Lower leg skin (tissue), 4 donors: ENCODE data around the gene GPR21. TPM values are rescaled to one million over a fixed set of nuclear protein-coding genes. Genes with fewer than 3 reads are reported as not detected.

Experiments
- DNase-seq, 2 donors: peaks; one replicate each; pipeline ENCODE4 v3.0.0-alpha.2; 2019; ENCODE audit warnings: low spot score in 2 of 2
- H3K4me3 ChIP-seq: fragments of 200-600 bp; sonication (generic); 2 replicates; pipeline ENCODE4 v1.5.1; 2017; ENCODE audit warnings: mild to moderate bottlenecking, low read depth; ENCODE audit not compliant: poor library complexity, severe bottlenecking
- POLR2A ChIP-seq, 2 donors: fragments of 450-650 bp; IDR thresholded peaks; one replicate each; pipeline ENCODE4 v1.6.1; 2016 to 2017; ENCODE audit warnings: antibody characterized with exemption in 2 of 2, mild to moderate bottlenecking in 1 of 2, moderate library complexity in 1 of 2
- WGBS, 2 donors: methylation state at CpG; one replicate each; pipeline ENCODE4 v1.1.5; 2018; 5-methylcytosine and 5-hydroxymethylcytosine counted together
- intact Hi-C: fragments of 100-400 bp; cut with DNase I; formaldehyde crosslinking; loops from one replicate; pipeline ENCODE4 v1.15.0; 2023; ENCODE audit warnings: low total_unique reads
- total RNA-seq, 4 donors: library from RNA; depleted of rRNA; stranded (reverse); fragments of >200 nt; gene quantifications; one replicate each; pipeline ENCODE4 v1.1.0, GENCODE V29; 2016
- TF ChIP-seq, protein P1 (sequence below), 3 donors: fragments of 450-650 bp; IDR thresholded peaks; one replicate each; pipeline ENCODE4 v1.5.1; 2016; ENCODE audit warnings: antibody characterized with exemption in 3 of 3, mild to moderate bottlenecking in 3 of 3, moderate library complexity in 2 of 3

Gene GPR21
- total RNA-seq, 4 donors from 2014 or later = 1.3 to 2.7 TPM; not detected in 2

DNA sequence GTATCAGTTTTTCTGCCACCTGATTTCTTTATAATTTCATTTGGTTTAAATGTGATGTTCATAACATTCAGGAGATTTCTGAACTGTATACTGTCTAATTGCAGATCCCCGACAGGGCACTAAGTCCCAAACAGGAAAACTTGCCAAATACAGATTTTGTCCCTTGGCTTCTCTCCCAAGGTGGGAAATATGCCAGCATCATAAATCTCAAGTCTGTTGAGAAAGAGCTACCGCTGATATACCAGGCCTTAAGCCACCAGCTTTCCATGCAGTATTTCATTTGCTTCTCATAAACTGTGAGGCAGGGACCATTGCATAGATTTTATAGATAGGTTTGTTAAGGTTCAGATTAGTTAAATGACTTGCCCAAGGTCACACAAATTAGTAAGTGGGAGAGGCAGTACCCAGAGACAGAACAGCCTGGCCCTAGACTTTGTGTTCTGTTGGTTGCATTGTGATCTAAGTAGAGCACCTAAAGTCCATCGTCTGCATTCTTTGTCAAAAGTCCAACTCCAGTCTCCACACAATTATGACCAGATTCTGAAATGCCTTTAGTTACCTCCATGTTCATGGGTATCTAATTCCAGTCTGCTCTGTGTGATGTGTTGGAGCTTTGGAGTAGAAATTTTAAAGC lies 16.2 kb downstream of the GPR21 start:
- WGBS, 2 donors = 27 to 30% methylated on average over 3 of the region's 3 CpGs
- intact Hi-C loops = no loop called here
- no peak for DNase-seq
- no peak overlapping the region for H3K4me3 ChIP-seq
- no peak for TF ChIP-seq POLR2A (IDR thresholded peaks at IDR 0.05)
- TF ChIP-seq, protein P1, sequence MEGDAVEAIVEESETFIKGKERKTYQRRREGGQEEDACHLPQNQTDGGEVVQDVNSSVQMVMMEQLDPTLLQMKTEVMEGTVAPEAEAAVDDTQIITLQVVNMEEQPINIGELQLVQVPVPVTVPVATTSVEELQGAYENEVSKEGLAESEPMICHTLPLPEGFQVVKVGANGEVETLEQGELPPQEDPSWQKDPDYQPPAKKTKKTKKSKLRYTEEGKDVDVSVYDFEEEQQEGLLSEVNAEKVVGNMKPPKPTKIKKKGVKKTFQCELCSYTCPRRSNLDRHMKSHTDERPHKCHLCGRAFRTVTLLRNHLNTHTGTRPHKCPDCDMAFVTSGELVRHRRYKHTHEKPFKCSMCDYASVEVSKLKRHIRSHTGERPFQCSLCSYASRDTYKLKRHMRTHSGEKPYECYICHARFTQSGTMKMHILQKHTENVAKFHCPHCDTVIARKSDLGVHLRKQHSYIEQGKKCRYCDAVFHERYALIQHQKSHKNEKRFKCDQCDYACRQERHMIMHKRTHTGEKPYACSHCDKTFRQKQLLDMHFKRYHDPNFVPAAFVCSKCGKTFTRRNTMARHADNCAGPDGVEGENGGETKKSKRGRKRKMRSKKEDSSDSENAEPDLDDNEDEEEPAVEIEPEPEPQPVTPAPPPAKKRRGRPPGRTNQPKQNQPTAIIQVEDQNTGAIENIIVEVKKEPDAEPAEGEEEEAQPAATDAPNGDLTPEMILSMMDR (IDR thresholded peaks at IDR 0.05) = no peak

DNA sequence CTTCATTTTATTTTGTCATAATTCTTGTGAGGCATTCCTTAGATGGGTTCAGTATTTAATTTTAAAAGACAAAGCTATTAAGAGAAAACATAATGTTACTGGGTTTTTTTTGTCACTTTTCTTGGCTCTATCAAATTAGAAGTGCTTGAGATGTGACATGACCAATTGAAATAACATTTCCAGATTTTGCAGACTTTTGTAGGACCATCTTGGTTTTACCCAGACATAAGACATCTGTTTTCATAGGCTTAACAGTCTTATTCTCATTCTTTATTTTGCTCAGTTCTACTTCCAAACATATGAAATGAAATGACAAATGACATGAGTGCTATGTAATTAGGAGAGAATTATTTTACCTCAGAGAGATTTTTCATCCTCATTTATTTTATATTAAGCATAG lies 19.6 kb downstream of the GPR21 start:
- TF ChIP-seq POLR2A (IDR thresholded peaks at IDR 0.05) = no peak
- TF ChIP-seq, protein P1 (IDR thresholded peaks at IDR 0.05) = no peak
- no peak overlapping the region for H3K4me3 ChIP-seq
- no peak for DNase-seq
- intact Hi-C loops = no loop called here

DNA sequence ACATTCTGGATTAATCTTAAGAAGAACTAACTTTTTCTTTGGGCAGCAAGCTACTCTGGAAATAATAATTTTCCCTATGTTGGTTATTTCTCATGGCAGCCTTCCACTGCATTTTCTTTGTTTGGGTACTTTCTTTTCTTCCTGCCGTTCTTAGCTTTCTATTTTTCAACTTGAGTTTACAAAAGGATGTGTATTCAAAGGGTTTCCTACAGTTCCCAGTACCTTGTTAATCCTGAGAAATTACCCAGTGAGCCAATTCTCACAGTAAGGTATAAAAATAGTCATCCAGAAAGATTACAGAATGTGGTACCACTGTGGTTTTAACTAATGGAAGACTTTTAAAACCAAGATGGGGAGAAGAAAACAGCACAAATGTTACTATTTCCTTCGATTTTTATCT lies 20.2 kb downstream of the GPR21 start:
- H3K4me3 ChIP-seq = no peak overlapping the region
- 51 to 53% methylated on average over 2 of the region's 2 CpGs for WGBS, 2 donors
- no peak for TF ChIP-seq POLR2A (IDR thresholded peaks at IDR 0.05)
- TF ChIP-seq, protein P1 (IDR thresholded peaks at IDR 0.05) = no peak
- no peak for DNase-seq
- intact Hi-C loops = no loop called here

DNA sequence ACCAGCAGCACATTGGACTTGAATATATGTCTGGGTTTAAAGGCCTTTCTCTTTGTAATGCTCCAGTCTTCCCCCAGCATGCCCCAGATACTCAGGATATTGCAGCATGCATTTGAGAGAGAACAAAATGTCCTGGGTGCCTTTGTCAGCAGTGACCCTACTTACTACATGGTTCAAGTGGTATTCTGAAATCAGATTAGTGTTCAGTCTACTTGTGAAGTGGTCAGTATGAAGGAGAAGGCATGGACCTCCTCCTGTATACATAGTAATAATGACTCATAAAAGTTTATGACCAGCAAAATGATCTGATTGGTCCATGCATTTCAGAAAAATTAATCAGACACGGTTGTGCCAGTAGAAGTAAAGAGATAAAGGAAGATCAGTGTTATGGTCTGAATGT lies 25.4 kb downstream of the GPR21 start:
- no peak for DNase-seq
- TF ChIP-seq POLR2A (IDR thresholded peaks at IDR 0.05) = no peak
- TF ChIP-seq, protein P1 (IDR thresholded peaks at IDR 0.05) = no peak
- intact Hi-C loops = no loop called here
- 79 to 83% methylated on average over 1 of the region's 1 CpG for WGBS, 2 donors
- H3K4me3 ChIP-seq = no peak overlapping the region

DNA sequence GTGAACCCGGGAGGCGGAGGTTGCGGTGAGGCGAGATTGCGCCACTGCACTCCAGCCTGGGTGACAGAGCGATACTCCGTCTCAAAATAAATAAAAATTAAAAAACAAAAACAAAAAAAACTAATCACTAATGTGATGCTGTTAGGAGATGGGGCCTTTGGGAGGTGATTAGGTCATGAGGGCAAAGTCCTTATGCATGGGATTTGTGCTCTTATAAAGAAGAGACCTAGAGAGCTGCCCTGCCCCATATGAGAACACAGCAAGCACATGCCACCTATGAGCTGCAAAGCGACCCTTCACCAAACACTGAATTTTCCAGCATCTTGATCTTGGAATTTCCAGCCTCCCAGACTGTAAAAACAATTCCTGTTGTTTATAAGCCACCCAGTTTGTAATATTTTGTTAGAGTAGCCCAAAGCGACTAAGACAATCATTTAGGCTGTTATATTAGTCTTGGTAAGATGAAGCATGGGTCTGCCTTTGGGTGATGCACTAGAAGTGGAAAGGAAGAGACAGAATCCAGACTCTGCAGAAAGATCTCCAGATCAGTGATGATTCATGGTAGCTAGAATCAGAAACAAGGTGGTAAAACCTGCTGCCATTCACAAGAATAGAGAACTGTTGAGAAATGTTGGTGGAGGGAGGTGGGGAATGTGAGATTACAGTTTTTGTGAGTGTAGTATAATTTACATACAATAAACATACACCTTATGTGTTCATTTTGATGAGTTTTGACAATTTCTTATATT lies 26.2 kb downstream of the GPR21 start:
- 96% methylated on average over 9 of the region's 9 CpGs for WGBS, 2 donors
- no peak for DNase-seq
- H3K4me3 ChIP-seq = no peak overlapping the region
- no peak for TF ChIP-seq POLR2A (IDR thresholded peaks at IDR 0.05)
- TF ChIP-seq, protein P1 (IDR thresholded peaks at IDR 0.05) = no peak
- intact Hi-C loops = no loop called here
